Osteocyte (in vitro differentiated cells): ENCODE measurements around the gene KLRD1. TPM values are rescaled to one million over a fixed set of nuclear protein-coding genes. Genes with fewer than 3 reads are reported as not detected.
"Not testable (repeated sequence)": the region's sequence is repeated elsewhere in the genome, so short reads cannot be mapped to it uniquely, and the experiment has no call there.

ENCODE experiments used
- DNase-seq: peaks from one replicate; pipeline ENCODE4 v3.0.0; 2021; ENCODE audit warnings: mixed read lengths; ENCODE audit not compliant: unreplicated experiment; ENCODE audit errors: extremely low spot score
- H3K27ac Mint-ChIP-seq: one replicate; pipeline ENCODE4 v1.8.0; 2021; ENCODE audit warnings: mild to moderate bottlenecking, mixed read lengths; ENCODE audit not compliant: unreplicated experiment
- H3K27me3 Mint-ChIP-seq: one replicate; pipeline ENCODE4 v1.8.0; 2021; ENCODE audit warnings: mixed read lengths; ENCODE audit not compliant: unreplicated experiment
- H3K36me3 Mint-ChIP-seq: one replicate; pipeline ENCODE4 v1.8.0; 2021; ENCODE audit warnings: mixed read lengths; ENCODE audit not compliant: unreplicated experiment
- H3K4me1 Mint-ChIP-seq: one replicate; pipeline ENCODE4 v1.8.0; 2021; ENCODE audit warnings: mixed read lengths; ENCODE audit not compliant: unreplicated experiment
- H3K4me3 Mint-ChIP-seq: one replicate; pipeline ENCODE4 v1.8.0; 2021; ENCODE audit warnings: mild to moderate bottlenecking, moderate library complexity, mixed read lengths; ENCODE audit not compliant: unreplicated experiment
- H3K9me3 Mint-ChIP-seq: one replicate; pipeline ENCODE4 v1.8.0; 2021; ENCODE audit warnings: mixed read lengths; ENCODE audit not compliant: unreplicated experiment
- CTCF ChIP-seq: fragments of 200-600 bp; sonication (generic); IDR thresholded peaks from 2 replicates; pipeline ENCODE4 v1.5.0; 2021; ENCODE audit warnings: antibody characterized with exemption, mild to moderate bottlenecking, moderate library complexity
- total RNA-seq: library from RNA; stranded (reverse); gene quantifications from 2 replicates; pipeline ENCODE4 v1.2.1, GENCODE V29; 2021

The KLRD1 gene
- total RNA-seq, 1 donor from 2014 or later = 0.03 TPM

- Mint-ChIP-seq H3K4me3 (no peak overlapping the region), H3K27ac (no peak overlapping the region), H3K9me3 (no peaks in the 10 kb centered on the region), H3K27me3 (peaks cover 16% of the 10 kb centered on the region), H3K36me3 (no peaks in the 10 kb centered on the region), H3K4me1 (peaks cover 6% of the 10 kb centered on the region)
- no peak for TF ChIP-seq CTCF
- no peak for DNase-seq
Measured at GRCh38 chr12:10305411-10305810, 2.3 kb upstream of the KLRD1 start.

- Mint-ChIP-seq H3K27ac (no peak overlapping the region), H3K4me3 (no peak overlapping the region), H3K27me3 (peaks cover 16% of the 10 kb centered on the region), H3K9me3 (no peaks in the 10 kb centered on the region), H3K36me3 (no peaks in the 10 kb centered on the region), H3K4me1 (peaks cover 2% of the 10 kb centered on the region)
- TF ChIP-seq CTCF = no peak
- no peak for DNase-seq
Measured at GRCh38 chr12:10310926-10311720, 3.5 kb downstream of the KLRD1 start.

- Mint-ChIP-seq H3K4me3 (no peak overlapping the region), H3K27me3 (peaks cover 4% of the 10 kb centered on the region), H3K36me3 (no peaks in the 10 kb centered on the region), H3K4me1 (no peaks in the 10 kb centered on the region), H3K9me3 (no peaks in the 10 kb centered on the region), H3K27ac (no peak overlapping the region)
- TF ChIP-seq CTCF = no peak
- DNase-seq = no peak
Measured at GRCh38 chr12:10319388-10319787, 11.7 kb downstream of the KLRD1 start.

- H3K27ac Mint-ChIP-seq = no peak overlapping the region
- H3K4me1 Mint-ChIP-seq = no peaks in the 10 kb centered on the region
- H3K36me3 Mint-ChIP-seq = no peaks in the 10 kb centered on the region
- no peaks in the 10 kb centered on the region for H3K9me3 Mint-ChIP-seq
- H3K4me3 Mint-ChIP-seq = no peak overlapping the region
- no peak for DNase-seq
- peaks cover 8% of the 10 kb centered on the region for H3K27me3 Mint-ChIP-seq
- TF ChIP-seq CTCF = no peak
Measured at GRCh38 chr12:10320643-10321042, 13.0 kb downstream of the KLRD1 start.

DNA sequence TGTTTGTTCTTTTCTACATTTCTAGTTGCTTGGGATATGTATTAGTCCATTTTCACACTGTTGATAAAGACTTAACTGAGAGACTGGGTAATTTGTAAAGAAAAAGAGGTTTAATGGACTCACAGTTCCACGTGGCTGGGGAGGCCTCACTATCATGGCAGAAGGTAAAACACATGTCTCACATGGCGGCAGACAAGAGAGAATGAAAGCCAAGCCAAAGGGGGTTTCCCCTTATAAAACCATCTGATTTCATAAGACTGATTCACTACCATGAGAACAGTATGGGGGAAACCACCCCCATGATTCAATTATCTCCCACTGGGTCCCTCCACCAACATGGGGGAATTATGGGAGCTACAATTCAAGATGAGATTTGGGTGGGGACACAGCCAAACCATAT, 21.0 kb downstream of the KLRD1 start:
- not testable (repeated sequence) for H3K4me1 Mint-ChIP-seq, DNase-seq, H3K27ac Mint-ChIP-seq, H3K36me3 Mint-ChIP-seq, H3K4me3 Mint-ChIP-seq
- peaks cover 19% of the 10 kb centered on the region for H3K27me3 Mint-ChIP-seq
- H3K9me3 Mint-ChIP-seq = peaks cover 12% of the 10 kb centered on the region
